Activated CD4-positive, CD25-positive, alpha-beta regulatory T cell treated with anti-CD3 and anti-CD28 coated beads, Interleukin-2, amount 50 U/mL, for 24 hours (primary cell): ENCODE measurements around the gene NLRP3.
"Not testable (repeated sequence)": the region's sequence is repeated elsewhere in the genome, so short reads cannot be mapped to it uniquely, and the experiment has no call there.

Experiments
- ATAC-seq, 2 donors: fragments of 150-1000 bp; cut with Tn5 transposase; one replicate each; pipeline ENCODE4 v1.10.0; 2021; ENCODE audit warnings: mild to moderate bottlenecking in 1 of 2, moderate library complexity in 1 of 2

NLRP3 gene

DNA sequence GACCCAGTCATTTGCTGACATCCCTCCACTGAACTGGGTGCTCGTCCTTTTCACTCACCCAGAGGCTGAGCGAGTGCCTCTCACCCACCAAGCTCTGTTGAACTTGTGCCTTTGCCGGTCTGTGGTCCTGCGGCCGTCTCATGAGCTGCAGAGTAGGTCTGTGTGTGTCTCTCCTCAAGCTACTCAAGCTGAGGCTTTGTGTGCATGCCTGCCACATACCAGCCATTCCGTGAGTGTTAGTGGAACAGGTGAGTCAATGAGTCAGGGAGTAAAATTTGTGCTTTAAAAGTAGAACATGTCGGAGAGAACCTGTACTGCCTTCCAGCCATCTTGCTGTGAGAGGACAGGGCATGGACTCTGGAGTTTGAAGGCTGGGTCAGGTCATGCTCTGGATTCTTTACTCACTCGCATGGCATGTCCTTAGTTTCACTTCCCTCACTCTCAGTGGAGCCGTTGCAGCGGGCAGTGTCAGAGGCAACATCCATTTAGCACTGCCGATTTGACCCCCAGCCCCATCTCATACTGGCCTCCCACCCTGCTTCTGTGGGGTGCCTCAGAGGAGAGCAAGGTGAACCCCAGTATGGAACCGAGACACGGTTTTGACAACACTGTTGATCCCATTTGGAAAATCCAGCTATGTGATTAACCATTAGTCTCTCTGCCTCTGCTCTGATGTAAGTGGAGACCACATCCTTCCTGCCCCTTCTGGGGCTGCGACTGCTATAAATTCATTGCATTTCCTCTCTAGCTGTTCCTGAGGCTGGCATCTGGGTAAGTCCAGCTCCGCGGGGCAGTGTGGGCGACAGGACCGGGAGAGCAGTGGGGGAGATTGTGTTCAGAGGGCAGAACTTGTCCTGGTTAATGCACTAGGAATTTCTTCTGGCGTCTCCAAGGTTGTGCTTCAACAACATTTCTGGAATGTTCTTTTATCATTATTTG lies at the start of gene NLRP3:
Gene NLRP3 (plus strand): TSS at position 751 of the 939 bp plus-strand sequence. CDS start 2,628 bp downstream, outside the sequence.
- peak; percentile 46 for ATAC-seq

DNA sequence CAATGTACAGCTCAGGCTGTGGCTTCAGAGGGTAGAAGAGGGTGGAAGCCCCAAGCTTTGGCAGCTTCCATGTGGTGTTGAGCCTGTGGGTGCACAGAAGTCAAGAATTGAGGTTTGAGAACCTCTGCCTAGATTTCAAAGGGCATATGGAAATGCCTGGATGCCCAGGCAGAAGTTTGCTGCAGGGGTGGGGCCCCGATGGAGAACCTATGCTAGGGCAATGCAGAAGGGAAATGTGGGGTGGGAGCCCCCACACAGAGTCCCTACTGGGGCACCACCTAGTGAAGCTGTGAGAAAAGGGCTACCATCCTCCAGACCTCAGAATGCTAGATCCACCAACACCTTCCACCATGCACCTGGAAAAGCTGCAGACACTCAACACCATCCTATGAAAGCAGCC lies 49.6 kb upstream of the NLRP3 start:
- ATAC-seq: not testable (repeated sequence)

DNA sequence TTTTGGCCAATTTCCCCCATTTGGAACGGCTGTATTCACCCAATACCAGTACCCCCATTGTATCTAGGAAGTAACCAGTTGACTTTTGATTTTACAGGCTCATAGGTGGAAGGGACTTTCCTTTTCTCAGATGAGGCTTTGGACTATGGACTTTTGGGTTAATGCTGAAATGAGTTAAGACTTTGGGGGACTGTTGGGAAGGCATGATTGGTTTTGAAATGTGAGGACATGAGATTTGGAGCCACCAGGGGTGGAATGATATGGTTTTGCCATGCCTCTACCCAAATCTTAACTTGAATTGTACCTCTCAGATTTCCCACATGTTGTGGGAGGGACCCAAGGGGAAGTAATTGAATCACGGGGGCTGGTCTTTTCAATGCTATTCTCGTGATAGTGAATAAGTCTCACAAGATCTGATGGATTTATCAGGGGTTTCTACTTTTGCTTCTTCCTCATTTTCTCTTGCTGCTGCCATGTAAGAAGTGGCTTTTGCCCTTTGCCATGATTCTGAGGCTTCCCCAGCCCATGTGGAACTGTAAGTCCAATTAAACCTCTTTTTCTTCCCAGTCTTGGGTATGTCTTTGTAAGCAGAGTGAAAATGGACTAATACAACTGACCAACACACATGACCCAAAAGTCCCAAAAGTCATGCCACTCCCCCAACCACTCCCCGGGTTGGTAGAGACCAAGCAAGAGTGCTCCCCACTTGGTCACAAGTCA lies 48.9 kb upstream of the NLRP3 start:
- no peak for ATAC-seq

DNA sequence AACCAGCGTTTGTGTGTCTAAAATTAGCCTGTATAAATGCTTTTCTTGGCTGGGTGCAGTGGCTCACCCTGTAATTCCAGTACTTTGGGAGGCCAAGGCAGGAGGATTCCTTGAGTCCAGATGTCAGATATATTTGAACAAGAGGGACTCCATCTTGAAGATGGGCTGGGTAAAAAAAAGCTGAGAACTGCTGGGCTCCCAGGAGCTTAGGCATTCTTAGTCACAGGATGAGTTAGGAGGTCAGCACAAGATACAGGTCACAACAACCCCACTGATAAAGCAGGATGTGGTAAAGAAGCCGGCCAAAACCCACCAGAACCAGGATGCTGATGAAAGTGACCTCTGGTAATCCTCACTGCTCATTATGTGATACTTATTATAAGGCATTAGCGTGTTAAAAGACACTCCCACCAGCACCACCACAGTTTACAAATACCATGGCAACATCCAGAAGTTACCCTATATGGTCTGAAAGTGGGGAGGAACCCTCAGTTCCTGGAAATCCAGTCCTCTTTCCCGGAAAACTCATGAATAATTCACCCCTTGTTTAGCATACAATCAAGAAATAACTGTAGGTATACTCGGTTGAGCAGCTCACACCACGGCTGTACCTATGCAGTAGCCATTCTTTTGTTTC lies 48.1 kb upstream of the NLRP3 start:
- no peak for ATAC-seq

DNA sequence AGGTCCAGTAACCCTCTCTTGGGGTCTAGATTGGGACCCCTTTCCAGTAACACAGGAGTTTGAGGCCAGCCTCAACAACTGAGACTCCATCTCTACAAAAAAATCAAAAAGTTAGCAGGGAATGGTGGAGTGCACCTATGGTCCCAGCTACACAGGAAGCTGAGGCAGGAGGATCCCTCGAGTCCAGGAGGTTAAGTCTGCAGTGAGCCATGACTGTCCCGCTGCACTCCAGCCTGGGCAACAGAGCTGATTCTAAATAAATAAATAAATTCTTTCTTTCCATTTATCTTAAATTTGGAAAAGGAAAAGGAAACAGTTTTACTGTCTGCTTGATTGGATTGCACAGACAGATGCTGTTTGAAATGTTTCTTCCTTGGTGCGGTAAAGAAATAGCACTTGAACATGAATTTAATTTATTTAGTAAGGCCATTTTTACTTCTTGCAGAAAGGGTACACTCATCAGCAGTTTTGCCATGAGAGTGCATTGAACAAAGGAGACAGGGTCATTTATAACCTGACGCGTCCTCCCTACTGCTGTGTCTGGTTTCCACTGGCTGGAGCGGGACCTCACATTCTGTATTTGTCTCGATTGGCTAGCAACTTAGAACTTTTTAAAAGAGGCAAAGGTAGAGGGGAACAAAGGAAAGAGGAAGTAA lies 47.4 kb upstream of the NLRP3 start:
- ATAC-seq: no peak

DNA sequence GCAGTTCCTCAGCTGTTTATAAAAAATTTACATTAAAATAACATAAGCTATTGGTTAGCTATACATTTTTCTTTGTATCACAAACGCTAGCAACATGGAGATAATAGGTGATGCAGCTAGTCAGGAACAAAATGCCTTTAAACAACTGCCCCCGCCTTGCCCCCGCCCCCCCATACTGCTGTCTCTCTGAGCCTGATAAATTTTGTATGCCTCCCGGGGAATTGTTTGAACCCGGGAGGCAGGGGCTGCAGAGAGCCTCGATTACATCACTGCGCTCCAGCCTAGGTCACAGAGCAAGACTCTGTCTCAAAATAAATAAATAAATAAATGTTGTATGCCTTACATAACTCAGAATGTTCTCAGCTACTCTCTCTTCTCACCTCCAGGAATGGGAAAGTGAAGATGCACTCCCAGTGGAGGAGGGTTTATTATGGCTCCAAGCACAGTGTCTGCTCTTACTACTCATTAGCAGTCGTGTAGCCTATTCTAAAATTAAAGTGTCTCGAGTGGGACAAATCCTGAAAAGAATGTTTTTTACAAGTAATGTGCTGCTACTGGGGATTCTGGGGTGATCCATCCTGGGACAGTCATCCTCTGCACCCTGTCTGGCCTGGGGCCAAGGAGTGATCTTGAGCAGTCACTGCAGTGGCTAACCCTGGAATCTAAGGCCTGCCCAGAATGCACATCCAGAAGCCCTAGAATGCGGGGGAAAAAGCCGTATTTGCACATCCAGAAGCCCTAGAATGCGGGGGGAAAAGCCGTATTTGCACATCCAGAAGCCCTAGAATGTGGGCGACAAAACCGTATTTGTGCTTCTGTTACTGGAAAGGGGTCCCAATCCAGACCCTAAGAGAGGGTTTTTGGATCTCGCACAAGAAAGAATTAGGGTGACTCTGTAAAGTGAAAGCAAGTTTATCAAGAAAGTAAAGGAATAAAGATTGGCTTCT lies 44.9 kb upstream of the NLRP3 start:
- ATAC-seq: no peak

DNA sequence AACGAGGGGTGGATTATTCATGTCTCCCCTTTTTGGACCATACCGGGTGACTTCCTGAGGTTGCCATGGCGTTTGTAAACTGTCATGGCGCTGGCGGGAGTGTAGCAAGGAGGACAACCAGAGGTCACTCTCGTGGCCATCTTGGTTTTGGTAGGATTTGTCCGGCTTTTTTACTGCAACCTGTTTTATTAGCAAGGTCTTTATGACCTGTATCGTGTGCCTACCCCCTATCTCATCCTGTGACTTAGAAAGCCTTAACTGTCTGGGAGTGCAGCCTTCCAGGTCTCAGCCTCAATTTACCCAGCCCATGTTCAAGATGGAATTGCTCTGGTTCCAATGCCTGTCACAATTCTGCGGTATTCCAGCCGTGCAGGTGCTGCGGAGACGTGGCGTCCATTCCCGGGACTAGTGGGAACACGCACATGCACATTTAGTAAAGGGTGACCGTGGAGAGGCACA lies 44.1 kb upstream of the NLRP3 start:
- ATAC-seq: no peak

DNA sequence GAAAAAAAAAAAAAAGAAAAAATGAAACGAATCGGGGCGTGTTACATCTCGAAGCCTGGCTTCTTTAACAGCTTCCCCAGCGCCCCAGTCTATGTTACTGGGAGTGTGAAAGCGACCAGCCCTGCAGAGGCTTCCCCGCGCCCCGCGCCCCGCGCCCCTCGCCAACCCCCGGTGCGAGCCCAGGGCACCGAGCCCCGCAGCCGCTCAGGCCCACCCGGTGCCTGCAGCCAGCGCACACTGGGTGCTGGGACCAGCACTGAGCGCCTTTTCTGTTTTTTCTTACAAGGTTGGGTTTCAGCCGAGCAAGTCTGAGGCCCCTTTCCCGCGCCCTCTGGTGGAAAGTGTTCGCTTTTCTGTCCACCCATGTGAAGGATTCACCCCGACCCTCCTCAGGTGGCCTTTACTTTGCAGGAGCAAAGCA lies 42.2 kb upstream of the NLRP3 start:
- ATAC-seq: peak; percentile 52 to 56

DNA sequence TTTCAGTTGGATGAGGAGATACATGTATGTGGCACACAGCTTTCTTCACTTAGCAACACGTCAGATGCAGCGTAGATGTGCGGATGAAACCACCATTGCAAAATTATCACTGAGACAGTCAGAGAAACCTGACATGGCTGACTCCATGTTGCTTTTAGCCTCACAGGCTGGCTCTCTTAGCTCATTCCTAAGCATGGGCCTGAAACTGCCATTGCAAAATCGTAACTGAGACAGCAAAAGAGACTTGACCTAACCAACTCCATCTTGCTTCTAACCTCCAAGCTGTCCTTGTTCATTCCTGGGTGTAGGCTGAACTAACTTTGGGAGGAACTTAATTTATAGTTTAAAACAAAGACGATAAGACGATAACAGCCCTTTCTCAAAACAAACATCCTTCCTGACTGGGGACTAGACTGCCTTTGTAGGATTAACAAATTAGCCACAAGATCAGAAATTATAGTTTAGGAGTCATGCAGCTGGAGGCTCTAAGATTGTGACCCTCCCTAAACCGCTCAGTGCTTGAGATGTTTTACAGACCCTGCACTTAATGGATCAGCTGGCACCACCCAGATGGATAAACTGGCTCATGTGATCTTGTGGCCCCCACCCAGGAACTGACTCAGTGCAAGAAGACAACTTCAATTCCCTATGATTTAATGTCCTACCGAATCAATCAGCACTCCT lies 41.2 kb upstream of the NLRP3 start:
- not testable (repeated sequence) for ATAC-seq

DNA sequence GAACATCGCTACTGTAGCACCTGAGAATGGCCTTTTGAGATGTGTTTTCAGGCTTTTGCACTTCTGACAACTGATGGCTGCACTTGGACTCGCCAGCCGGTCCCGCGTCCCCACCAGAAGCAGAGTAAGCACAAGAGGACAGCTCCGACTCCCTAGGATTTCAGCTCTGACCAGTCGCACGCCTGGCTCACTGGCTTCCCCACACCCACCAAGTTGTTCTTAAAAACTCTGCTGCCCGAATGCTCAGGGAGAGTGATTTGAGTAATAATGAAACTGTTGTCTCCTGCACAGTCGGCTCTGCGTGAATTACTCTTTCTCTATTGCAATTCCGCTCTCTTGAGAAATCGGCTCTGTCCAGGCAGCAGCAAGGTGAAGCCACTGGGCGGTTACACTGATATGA lies 40.2 kb upstream of the NLRP3 start:
- ATAC-seq: no peak

DNA sequence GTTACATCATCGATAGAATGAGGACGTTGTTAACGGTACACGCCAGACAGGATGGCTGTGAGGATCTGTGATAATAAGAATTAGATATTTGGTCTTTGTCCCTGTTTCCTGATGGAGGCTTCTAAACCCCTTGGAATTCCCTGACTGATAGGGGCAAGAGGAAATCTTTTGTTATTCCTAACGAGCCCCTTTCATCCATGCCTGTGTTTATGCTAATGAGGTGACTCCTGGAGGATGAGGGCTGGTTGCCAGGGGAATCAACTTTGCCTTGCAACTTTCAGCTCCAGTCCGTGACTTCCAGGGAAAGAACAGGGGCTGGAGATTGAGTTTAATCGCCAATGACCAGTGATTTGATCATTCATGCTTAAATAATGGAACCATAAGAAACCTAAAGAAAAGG lies 39.3 kb upstream of the NLRP3 start:
- ATAC-seq: no peak

DNA sequence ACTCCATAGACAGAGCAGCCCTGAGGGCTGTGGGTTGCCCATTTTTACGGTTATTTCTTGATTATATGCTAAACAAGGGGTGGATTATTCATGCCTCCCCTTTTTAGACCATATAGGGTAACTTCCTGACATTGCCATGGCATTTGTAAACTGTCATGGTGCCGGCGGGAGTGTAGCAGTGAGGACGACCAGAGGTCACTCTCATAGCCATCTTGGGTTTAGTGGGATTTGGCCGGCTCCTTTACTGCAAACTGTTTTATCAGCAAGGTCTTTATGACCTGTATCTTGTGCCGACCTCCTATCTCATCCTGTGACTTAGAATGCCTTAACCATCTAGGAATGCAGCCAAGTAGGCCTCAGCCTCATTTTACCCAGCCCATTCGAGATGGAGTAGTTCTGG lies 38.3 kb upstream of the NLRP3 start:
- ATAC-seq: not testable (repeated sequence)

DNA sequence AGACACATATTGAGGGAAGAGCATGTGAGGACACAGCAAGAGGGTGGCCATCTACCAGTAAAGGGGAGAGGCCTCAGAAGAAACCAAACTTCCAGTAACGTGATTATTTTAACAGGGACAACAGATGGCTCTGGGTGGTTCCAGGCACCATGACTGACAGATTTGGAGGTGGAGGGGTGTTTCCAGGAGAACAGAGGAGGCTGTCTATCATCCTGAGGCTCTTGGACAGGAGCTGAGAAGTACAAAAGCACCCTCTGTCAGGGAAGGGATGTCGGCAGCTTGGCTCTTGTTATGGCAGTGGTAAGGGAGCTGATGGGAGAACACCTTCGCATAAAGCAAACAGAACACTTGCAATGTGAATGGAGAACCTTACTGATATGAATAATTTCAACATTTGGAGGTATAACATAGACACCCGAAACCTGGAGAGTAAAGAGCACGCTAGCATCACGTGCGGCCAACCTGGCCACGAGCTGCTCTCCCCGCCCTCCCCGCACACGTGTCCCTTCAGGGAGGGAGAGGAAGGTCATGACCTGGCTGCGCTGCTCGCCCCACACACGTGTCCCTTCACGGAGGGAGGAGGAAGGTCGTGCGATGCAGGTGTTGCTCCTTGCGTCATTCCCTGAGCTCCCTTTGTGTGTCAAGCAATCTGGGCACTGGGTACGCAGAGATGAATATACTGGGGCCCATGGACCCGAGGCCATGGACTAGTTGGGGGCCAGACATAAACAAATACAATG lies 37.5 kb upstream of the NLRP3 start:
- ATAC-seq: no peak

DNA sequence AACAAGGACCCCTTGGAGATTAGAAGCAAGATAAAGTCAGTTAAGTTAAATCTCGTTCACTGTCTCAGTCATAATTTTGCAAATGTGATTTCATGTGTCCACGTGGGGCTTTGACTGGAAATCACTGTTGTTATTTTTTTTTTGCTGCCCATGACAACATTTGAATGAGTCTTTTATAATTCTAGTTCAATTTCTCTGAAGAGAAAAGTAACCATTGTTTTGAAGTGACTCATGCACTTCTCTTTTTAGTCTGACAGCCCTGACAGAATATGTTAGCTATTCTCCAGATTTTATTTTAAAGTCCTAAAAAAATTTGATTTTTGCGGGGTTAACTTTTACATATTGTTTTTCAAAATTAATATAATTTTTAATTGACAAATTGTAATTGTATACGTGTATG lies 30.7 kb upstream of the NLRP3 start:
- no peak for ATAC-seq

DNA sequence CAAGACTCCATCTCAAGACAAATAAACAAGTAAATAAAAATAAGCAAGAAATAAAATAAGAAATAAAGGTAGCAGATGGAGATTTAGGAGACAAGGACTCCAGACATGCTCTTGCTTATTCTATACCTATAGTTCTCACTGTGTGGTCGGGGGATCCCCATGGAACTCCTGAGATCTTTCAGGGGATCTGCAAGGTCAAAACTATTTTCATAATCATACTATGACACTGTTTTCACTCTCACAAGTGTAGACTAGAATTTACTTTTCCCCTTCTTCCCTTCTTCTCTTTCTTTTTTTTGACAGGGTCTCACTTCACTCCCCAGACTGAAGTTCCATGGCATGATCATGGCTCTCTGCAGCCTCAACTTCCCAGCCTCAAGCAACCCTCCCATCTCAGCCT lies 29.8 kb upstream of the NLRP3 start:
- ATAC-seq: no peak

DNA sequence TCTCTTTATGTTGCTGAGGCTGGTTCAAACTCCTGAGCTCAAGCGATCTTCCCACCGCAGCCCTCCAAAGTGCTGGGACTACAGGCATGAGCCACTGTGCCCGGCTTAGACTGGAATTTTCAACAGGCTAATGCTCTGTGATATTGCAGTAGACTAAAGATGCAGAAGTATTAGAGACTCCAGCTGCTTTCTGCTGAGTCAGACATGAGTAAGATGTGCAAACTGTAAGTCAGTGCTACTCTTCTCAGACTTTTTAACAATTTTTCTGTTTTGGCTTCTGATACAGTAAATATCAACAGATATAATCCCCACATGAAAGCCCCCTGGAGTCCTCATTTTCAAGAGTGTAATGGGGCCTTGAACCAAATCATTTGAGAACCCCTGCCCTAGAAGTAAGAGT lies 29.3 kb upstream of the NLRP3 start:
- ATAC-seq: no peak

DNA sequence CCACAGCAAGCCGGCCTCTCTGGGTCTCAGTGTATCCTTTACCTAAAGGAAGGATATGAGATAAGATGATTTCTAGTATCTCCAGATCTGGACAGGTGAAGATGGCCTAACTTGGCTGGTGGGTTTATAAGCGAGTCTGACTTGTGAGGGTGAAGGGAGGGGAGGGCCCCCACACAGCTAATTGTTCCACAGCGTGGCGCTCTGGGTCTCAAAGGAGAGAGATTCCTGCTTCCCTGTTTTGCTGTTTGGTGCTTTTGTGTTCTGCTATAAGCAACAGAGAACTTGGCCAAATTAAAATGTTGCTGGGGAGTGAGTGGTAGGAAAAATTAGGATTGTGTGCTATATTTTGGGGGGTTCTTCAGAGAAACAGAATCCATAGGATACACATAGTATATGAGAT lies 28.9 kb upstream of the NLRP3 start:
- no peak for ATAC-seq

DNA sequence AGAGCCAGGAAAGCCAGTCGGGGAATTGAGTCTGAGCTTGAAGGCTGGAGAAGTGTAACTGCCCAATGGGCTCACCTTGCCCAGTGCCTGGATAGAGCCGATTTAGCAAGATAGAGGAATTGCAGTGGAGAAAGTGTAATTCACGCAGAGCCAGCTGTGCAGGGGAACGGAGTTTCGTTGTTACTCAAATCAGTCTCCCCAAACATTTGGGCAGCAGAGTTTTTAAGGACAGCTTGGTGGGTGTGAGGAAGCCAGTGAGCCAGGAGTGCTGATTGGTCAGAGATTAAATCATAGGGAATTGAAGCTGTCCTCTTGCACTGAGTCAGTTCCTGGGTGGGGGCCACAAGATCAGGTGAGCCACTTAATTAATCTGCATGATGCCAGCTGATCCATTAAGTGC lies 28.4 kb upstream of the NLRP3 start:
- ATAC-seq: no peak

DNA sequence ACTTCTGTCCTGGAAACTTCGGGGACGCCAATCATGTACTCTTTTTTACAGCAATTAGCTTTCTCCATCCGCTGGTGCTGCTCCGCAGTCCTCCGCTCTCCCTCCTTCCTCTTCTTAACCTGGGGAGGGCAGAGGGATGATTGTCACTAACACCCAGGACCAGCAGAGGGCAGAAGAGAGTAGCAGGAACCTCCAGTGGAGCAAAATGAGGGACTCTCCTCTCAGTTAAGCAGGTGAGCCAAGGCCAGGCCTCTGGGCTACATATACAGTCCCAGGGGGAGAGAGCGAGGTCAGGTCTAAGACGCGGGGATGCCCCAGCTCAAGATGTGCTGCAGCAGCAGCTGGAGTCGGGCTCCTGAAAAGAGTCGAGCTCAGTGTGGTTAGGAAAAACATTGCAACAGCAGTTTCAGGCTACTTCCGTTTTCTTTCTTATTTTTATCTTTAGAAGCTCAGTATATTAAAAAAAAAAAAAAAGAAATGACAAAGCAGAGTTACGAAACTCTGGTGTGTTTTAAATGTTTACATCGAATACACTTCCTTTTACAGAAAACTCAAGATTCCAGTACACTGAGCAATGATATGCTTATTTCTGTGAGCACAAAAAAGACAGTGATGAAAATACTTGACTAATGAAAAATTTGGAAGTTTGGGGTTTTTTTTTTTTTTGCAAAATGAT lies 25.7 kb upstream of the NLRP3 start:
- ATAC-seq: peak; percentile 99

DNA sequence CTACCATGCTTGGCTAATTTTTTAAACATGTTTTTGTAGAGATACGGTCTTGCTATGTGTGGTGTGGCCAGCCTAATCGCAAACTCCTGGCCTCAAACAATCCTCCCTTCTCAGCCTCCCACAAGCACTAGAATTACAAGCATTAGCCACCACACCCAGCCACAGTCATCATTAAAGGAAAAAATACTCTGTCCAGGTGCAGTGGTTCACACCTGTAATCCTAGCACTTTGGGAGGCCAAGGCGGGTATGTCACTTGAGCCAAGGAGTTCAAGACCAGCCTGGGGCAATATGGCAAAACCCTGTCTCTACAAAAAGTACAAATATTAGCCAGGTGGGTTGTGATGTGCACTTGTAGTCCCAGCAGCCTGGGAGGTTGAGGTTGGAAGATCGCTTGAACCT lies 25.0 kb upstream of the NLRP3 start:
- ATAC-seq: no peak
